Glutamatergic neuron (in vitro differentiated cells): ENCODE results near the gene MAFG. TPM values are rescaled to one million over a fixed set of nuclear protein-coding genes. Genes with fewer than 3 reads are reported as not detected.
A peak's percentile ranks its signal among the peaks of the same experiment; 100 is the strongest.

ENCODE experiments used
- DNase-seq: peaks from one replicate; pipeline ENCODE4 v3.0.0; 2022
- H3K27ac Mint-ChIP-seq: one replicate; pipeline ENCODE4 v1.8.0; 2020; ENCODE audit warnings: mild to moderate bottlenecking, mixed read lengths, inconsistent platforms; ENCODE audit not compliant: unreplicated experiment
- H3K27me3 Mint-ChIP-seq: one replicate; pipeline ENCODE4 v1.8.0; 2020; ENCODE audit warnings: mild to moderate bottlenecking, moderate library complexity, mixed read lengths, inconsistent platforms; ENCODE audit not compliant: unreplicated experiment
- H3K36me3 Mint-ChIP-seq: one replicate; pipeline ENCODE4 v1.8.0; 2020; ENCODE audit warnings: mild to moderate bottlenecking, mixed read lengths, inconsistent platforms; ENCODE audit not compliant: unreplicated experiment
- H3K4me1 Mint-ChIP-seq: one replicate; pipeline ENCODE4 v1.8.0; 2020; ENCODE audit warnings: mild to moderate bottlenecking, low read depth, mixed read lengths, inconsistent platforms; ENCODE audit not compliant: unreplicated experiment
- H3K4me3 Mint-ChIP-seq: one replicate; pipeline ENCODE4 v1.8.0; 2020; ENCODE audit warnings: mild to moderate bottlenecking, mixed read lengths, inconsistent platforms; ENCODE audit not compliant: unreplicated experiment
- H3K9me3 Mint-ChIP-seq: one replicate; pipeline ENCODE4 v1.8.0; 2020; ENCODE audit warnings: mild to moderate bottlenecking, moderate library complexity, mixed read lengths, inconsistent platforms; ENCODE audit not compliant: unreplicated experiment
- total RNA-seq: library from RNA; stranded (reverse); fragmentation: NEBNext Ultra II Directional; extraction: Animal tissue kit (Norgen Biotek cat#: 25700); gene quantifications from one replicate; pipeline ENCODE4 v1.2.1, GENCODE V29; 2021; ENCODE audit not compliant: unreplicated experiment
- TF ChIP-seq, protein P1 (sequence below): fragments of 200-600 bp; sonication (generic); IDR thresholded peaks from one replicate; pipeline ENCODE4 v1.5.0; 2021; ENCODE audit not compliant: partially characterized antibody, unreplicated experiment

The MAFG gene
- total RNA-seq, 1 donor from 2014 or later, result 30.6 TPM

DNA sequence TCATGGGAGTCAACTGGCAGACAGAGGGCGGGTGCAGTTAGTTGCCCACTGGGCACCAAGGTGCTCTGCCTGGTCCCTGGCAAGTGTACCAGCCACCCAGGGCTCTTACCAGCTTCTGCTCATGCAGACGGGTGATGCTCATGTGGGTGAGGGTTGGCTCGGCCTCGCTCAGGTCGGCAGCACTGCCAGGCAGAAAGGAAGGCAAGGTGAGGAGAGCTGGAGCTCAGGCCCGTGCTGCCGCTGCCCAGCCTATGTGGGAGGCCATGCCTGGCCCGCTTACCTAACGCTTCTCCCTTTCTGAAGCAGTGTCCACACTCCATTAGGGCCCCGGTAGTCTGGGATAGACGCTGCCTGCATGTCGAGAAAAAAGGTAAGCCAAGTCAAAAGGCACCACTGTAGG lies 12.2 kb downstream of the MAFG start:
- Mint-ChIP-seq H3K27ac (no peak overlapping the region), H3K9me3 (peaks cover 7% of the 10 kb centered on the region), H3K4me3 (no peak overlapping the region), H3K27me3 (peaks cover 4% of the 10 kb centered on the region), H3K4me1 (peaks cover 12% of the 10 kb centered on the region), H3K36me3 (peaks cover 5% of the 10 kb centered on the region)
- TF ChIP-seq, protein P1, sequence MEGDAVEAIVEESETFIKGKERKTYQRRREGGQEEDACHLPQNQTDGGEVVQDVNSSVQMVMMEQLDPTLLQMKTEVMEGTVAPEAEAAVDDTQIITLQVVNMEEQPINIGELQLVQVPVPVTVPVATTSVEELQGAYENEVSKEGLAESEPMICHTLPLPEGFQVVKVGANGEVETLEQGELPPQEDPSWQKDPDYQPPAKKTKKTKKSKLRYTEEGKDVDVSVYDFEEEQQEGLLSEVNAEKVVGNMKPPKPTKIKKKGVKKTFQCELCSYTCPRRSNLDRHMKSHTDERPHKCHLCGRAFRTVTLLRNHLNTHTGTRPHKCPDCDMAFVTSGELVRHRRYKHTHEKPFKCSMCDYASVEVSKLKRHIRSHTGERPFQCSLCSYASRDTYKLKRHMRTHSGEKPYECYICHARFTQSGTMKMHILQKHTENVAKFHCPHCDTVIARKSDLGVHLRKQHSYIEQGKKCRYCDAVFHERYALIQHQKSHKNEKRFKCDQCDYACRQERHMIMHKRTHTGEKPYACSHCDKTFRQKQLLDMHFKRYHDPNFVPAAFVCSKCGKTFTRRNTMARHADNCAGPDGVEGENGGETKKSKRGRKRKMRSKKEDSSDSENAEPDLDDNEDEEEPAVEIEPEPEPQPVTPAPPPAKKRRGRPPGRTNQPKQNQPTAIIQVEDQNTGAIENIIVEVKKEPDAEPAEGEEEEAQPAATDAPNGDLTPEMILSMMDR, result no peak
- no peak for DNase-seq

DNA sequence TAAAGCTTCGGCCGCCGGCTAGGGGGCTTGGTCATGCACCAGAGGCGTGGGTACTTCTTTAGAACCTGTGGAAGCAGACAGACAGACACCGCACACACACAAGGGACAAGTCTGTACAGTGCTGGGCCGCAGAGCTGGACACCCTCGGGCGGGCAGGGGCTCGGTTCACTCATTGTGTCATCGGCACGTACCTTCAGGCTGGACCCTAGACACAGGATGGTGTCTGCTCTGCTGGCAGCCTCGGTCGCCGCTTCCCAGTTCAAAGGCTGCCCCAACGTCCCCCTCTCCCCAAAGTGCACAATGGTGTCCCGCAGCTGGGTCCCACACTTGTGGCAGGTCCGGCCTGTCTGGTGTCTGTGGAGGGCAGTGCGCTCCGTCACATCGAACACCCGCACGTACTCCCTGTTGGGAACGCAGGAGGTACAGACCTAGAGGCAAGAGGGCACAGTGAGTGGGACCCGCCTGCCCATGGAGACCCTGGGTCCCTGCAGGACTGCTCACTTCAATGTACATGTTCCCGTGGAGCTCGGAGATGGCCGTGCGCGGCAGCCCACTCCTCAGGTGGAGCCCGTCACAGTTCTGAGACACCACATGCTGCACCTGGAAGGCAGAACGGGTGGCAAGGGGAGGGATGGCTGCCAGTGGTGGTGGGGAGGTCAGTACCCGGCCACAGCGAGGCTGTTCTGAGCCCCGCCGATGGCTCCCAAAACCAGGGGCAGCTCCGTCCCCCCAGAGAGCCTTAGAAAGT lies 13.3 kb downstream of the MAFG start:
- DNase-seq, result no peak
- Mint-ChIP-seq H3K4me1 (peaks cover 10% of the 10 kb centered on the region), H3K27me3 (peaks cover 2% of the 10 kb centered on the region), H3K36me3 (peaks cover 2% of the 10 kb centered on the region), H3K9me3 (peaks cover 5% of the 10 kb centered on the region), H3K27ac (no peak overlapping the region), H3K4me3 (no peak overlapping the region)
- TF ChIP-seq, protein P1, result no peak

DNA sequence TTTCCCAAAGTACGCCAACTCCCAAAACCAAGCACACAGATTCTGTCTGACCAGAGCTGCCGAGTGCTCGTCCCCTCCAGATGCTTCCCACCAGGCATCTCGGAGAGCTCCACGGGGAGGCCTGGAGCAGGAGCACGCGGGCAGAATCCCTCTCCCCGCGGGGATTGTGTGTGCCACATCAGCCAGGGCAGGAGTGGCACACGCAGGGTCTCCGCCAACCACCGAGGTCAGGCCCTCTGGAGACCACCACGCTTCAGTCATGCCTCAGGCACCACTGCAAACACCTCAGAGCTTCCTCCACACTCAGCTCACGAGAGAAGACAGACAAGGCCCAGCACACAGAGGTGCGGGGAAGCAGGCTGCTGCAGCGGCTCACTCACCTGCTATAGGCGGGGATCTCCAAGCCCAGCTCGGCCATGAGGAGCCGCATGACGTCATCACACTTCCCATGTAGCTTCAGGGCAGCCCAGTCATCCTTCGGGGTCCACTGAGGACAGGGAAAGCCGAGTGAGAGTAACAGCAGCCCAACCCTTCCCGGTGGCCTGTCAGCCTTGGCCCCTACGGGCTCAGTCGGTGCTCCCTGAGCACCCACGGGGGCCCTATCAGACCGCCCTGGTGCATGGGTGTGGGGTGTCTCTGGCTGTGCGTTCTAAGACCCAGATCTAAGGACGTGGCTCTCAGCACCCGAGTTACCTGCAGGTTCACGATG lies 14.0 kb downstream of the MAFG start:
- Mint-ChIP-seq H3K36me3 (no peaks in the 10 kb centered on the region), H3K4me3 (no peak overlapping the region), H3K27me3 (peaks cover 2% of the 10 kb centered on the region), H3K4me1 (peaks cover 8% of the 10 kb centered on the region), H3K27ac (no peak overlapping the region), H3K9me3 (peaks cover 5% of the 10 kb centered on the region)
- no peak for DNase-seq
- TF ChIP-seq, protein P1, result no peak

DNA sequence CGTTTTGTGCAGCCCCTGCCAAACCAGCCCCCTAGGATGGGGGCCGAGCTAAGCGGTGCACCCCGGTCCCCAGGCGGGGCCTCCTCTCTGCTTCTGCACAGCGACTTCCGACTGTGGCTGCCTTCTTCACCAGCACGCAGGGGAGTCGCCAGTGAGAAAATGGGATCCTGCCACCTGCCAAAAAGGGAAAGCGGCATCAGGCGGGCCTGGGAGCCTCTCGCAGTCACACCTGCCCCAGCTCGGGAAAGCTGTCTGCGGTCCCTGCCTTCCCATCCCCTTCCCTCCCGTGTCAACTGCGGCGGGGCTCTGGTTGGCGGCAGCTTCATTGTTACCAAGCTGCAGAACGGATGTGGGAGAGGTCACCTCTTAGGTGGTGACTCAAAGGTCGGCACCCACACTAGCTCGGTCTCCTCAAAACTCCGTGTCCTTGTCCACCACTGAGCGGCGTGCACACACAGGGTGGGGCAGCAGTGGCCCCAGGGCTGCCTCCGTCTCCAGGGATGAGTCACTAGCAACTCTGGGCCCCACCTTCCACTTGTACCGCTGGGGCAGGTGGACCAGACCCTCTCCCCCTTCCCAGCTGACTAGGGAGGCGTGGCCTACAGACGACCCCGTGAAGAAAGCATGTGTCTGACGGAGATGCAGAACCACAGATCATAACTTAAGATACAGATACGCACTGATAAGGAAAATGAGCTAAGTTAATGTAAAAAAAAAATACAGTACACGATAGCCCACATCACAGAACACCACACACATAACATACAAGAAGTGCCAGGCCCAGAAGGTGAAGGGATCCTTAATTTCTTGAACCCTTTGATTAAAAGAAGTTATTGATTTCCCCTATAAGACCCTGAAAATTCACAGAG lies 14.9 kb downstream of the MAFG start:
- H3K9me3 Mint-ChIP-seq, result peaks cover 5% of the 10 kb centered on the region
- H3K27me3 Mint-ChIP-seq, result no peaks in the 10 kb centered on the region
- TF ChIP-seq, protein P1, result no peak
- peak overlapping the region; percentile 78 for H3K4me3 Mint-ChIP-seq
- DNase-seq, result no peak
- H3K4me1 Mint-ChIP-seq, result peaks cover 8% of the 10 kb centered on the region
- no peak overlapping the region for H3K27ac Mint-ChIP-seq
- H3K36me3 Mint-ChIP-seq, result no peaks in the 10 kb centered on the region
